GM19397 (cell line): ENCODE measurements around the gene NUP214.

ENCODE experiments used
- ATAC-seq: cut with Tn5 transposase; IDR thresholded peaks from one replicate; pipeline ENCODE4 v1.9.1; 2021; ENCODE audit warnings: mild to moderate bottlenecking, moderate library complexity; ENCODE audit not compliant: unreplicated experiment

The NUP214 gene

GRCh38 chr9:131274674-131275331 lies 149.4 kb downstream of the NUP214 start:
- no peak for ATAC-seq

- ATAC-seq, result no peak
These were observed 150.1 kb downstream of the NUP214 start for GRCh38 chr9:131275332-131276093.

- ATAC-seq, result no peak
These were observed 150.9 kb downstream of the NUP214 start, which contains the start of gene FAM78A for GRCh38 chr9:131276094-131276888. TSS of gene FAM78A (minus strand) at chr9:131276510. CDS start at chr9:131276179, 331 bp downstream.

- no peak for ATAC-seq
These were observed 151.5 kb downstream of the NUP214 start for GRCh38 chr9:131276891-131277286.

- ATAC-seq, result no peak
These were observed 152.0 kb downstream of the NUP214 start for GRCh38 chr9:131277287-131277909.

GRCh38 chr9:131277910-131278701 lies 152.7 kb downstream of the NUP214 start:
- ATAC-seq, result no peak

GRCh38 chr9:131278702-131279111 lies 153.3 kb downstream of the NUP214 start:
- ATAC-seq, result no peak

GRCh38 chr9:131279196-131279862 lies 153.9 kb downstream of the NUP214 start:
- ATAC-seq, result no peak

- no peak for ATAC-seq
These were observed 154.6 kb downstream of the NUP214 start for GRCh38 chr9:131279863-131280570.

GRCh38 chr9:131280660-131281059 lies 155.3 kb downstream of the NUP214 start:
- no peak for ATAC-seq

- ATAC-seq, result no peak
These were observed 156.0 kb downstream of the NUP214 start for GRCh38 chr9:131281119-131281965.

GRCh38 chr9:131282175-131282574 lies 156.8 kb downstream of the NUP214 start:
- ATAC-seq, result no peak

- ATAC-seq, result no peak
These were observed 157.5 kb downstream of the NUP214 start for GRCh38 chr9:131282688-131283422.
